ENCODE results near the gene TIFAB. TPM values are rescaled to one million over a fixed set of nuclear protein-coding genes. Genes with fewer than 3 reads are reported as not detected.
A peak's percentile ranks its signal among the peaks of the same experiment; 100 is the strongest.

TIFAB gene
- polyA plus RNA-seq, 5 donors, result 0.19 to 0.45 (median 0.32) TPM

- no peak for DNase-seq
Measured at GRCh38 chr5:135460246-135461033, 8.3 kb upstream of the TIFAB start.

GRCh38 chr5:135458921-135459331 lies 6.8 kb upstream of the TIFAB start:
- DNase-seq, result peak in 1 of 2 donors; percentile 63

DNA sequence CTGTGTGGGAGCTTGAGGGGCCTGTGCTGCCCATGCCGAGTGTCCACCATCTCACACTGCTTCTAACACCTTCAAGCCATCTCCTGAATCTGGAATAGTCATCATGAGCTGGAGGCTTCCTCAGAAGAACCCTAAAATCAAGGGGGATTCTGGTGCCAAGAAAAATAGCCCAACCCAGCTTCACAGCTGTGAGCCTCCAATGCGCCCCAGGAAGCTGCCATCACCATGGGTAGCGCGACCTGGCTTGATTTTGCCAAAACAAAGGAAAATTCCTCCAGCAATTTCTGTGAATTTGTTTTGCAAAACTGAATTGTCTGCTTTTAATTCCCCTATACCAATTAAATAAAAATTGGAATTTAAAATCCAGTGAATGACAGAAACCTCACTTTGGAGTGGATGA lies 6.2 kb upstream of the TIFAB start:
- no peak for DNase-seq

DNA sequence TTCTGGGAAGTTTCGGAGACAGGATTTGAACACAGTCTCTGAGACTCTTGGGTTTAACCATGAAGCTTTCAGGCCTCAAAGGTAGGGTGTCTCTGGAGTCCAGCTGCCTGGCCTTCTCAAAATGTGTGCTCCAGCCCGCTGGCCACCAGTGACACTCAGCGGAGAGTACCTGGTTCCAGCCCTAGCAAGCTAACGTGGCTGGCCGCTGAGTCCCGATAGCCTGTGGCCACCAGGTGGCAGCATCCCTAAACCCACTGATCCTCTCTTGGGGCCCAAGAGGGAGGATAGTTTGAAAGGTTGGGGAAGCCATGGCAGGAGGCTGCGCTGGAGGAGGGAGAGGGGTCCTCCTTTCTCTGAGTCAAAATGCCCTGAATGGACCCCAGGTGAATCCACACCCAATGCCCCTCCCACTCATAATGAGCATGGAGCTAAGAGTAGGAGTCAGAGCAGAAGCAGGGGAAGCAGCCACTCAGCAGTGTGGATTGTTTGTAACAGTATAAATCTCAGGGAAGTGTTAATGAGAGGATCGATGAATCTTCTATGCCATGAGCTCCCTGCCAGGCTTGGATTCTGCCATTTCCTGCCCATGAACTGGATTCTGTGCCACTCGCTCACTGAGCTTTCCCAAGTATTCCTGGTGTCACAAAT lies 5.4 kb upstream of the TIFAB start:
- DNase-seq, result no peak

GRCh38 chr5:135456238-135457099 lies 4.3 kb upstream of the TIFAB start:
- DNase-seq, result no peak

- no peak for DNase-seq
Measured at GRCh38 chr5:135455876-135456237, 3.7 kb upstream of the TIFAB start.

DNA sequence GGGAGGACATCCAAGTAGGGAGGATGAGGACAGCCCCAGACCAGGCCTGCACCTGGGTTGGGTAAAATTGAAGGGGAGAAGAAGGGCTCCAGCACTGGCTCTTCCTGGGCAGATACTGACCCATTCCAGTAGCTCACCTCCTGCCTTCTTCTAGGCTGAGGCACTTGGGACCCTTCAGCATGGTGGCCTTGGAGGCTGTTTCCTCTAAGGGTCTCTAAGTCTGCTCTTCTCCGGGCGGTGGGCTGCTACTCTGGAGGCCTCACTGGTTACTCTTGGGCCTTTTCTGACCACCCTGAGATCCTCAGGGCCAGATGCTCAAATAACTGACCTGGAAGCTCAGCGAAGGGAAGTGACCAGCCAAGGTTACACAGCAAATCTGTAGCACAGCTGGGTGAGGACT lies 2.8 kb upstream of the TIFAB start:
- no peak for DNase-seq

DNA sequence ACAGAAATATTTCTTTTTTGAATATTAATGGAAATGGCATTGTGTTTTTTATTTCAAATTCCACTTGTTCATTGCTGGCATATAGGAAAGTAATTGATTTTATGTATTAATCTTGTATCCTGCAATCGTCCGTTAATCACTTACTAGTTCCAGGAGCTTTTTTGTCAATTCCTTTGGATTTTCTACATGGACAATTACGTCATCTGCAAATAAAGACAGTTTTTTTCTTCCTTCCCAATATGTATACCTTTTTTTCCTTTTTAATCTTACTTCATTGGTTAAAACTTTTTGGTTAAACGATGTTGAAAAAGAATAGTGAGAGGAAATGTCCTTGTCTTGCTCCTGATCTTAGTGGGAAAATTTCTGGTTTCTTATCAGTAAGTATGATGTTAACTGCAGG lies 1.5 kb upstream of the TIFAB start:
- DNase-seq, result no peak

- no peak for DNase-seq
Measured at GRCh38 chr5:135451581-135452320, 400 bp downstream of the TIFAB start.

DNA sequence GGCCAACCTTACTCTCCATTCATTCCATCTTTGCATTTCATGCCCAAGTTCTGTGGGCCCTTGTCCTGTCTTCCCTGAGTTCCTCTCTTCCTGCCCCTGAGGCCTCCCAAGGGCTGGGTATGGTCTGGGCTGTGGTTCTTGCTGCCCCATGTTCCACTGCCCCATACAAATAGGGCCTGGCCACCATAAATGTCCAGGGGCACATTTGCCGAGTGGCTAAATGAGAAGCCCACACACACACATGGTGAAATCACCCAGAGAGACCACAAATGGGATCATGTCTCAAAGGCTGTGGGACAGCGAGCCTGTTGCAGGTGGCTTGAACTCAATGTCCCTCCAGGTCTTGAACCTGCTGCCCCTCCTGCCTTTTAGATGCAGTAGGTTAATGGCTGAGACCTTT lies 1.2 kb downstream of the TIFAB start:
- DNase-seq, result no peak

- DNase-seq, result no peak
Measured at GRCh38 chr5:135450336-135450735, 1.8 kb downstream of the TIFAB start.

GRCh38 chr5:135449644-135450043 lies 2.5 kb downstream of the TIFAB start:
- no peak for DNase-seq

DNA sequence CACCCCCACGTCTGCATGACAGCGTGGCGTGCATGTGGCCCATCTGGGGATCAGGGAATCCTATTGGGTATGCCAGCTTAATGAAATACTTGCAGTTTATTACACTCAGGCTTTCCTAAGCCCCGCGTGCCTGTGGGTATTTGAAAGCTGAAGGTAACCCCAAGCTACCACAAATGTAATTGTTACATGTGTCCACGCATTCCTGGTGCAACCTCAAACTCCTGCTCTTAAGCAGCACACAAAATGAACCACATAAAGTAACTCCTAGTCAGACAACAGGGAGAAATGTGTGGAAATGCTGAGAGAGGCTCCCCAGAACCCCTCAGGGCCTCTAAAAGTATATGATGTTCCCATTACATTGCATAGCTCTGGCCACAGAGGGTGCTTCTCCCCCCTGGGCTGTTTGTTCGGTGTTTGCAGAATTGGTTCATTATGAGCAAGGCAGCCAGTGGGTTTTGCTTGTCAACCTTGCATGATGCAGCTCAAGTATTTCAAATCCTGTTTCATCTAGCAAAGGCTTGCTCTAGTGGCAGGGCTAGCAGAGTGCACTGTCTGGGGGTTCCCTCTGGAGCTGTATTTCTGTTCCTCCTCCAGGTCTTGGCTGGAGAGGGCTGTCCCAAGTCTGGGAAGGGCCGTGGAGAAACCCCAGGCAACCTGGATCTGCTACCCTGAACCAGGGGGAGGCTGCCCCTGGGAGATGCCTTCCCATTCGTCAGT lies 3.2 kb downstream of the TIFAB start:
- no peak for DNase-seq

DNA sequence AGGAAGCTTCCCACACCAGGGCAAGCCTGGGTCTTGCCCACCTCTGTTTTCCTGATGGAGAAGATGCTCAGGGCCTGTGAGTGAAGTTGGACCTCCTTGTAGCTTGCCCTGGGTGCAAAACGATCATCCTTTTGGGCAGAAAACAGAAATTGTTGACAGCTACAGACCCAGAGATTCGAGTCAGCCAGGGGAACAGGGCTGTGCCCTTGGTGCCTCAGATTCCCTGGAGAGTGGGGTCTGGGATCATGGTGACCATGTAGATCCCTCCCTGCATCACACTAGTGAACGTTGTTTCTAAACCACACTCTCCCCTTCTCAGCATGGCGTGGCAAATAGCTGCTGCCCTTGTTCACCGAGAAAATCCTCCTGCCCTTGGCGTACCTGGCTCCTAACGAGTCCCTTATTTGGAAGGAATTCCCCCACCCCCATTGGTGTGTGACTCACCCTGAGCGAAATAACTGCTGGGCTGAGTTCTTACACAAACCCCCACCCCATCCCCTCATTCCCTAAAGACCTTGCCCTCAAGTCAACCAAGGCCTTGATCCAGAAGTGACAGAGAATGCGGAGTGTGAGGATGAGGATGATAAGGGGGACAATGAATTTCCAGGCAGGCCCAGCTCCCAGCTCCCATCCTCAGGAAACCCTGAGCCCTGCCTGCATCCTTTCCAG lies 3.9 kb downstream of the TIFAB start:
- no peak for DNase-seq

GRCh38 chr5:135447298-135447929 lies 4.7 kb downstream of the TIFAB start, which contains the start of gene DCANP1:
TSS of gene DCANP1 (minus strand) at chr5:135447348. CDS start at chr5:135447108, 240 bp downstream.
- no peak for DNase-seq

GRCh38 chr5:135446615-135447014 lies 5.5 kb downstream of the TIFAB start:
- DNase-seq, result no peak

- DNase-seq, result no peak
Measured at GRCh38 chr5:135446206-135446605, 5.9 kb downstream of the TIFAB start.

GRCh38 chr5:135445306-135445985 lies 6.7 kb downstream of the TIFAB start:
- no peak for DNase-seq

GRCh38 chr5:135444881-135445280 lies 7.3 kb downstream of the TIFAB start:
- no peak for DNase-seq
